H1 (cell line): Measurements from ENCODE around the gene YPEL4. TPM values are rescaled to one million over a fixed set of nuclear protein-coding genes. Genes with fewer than 3 reads are reported as not detected.

Source experiments
- CTCF ChIP-seq, 3 experiments: IDR thresholded peaks; 1 replicate in 2 of 3; 2 replicates in 1 of 3; pipeline versions ENCODE4 v1.5.1 to v1.6.1; 2011; ENCODE audit warnings: low read length in 3 of 3, mild to moderate bottlenecking in 3 of 3, inconsistent platforms in 2 of 3, low read depth in 1 of 3, moderate library complexity in 1 of 3; ENCODE audit not compliant: insufficient read depth in 1 of 3; ENCODE audit errors: control extremely low read depth in 1 of 3
- EP300 ChIP-seq, 2 experiments: IDR thresholded peaks; 1 replicate in 1 of 2; 2 replicates in 1 of 2; pipeline ENCODE4 v1.6.1; 2011 to 2012; ENCODE audit warnings: low read depth in 2 of 2, low read length in 2 of 2, mild to moderate bottlenecking in 2 of 2, borderline replicate concordance in 1 of 2, inconsistent platforms in 1 of 2, moderate library complexity in 1 of 2
- polyA plus RNA-seq, 7 experiments: library from polyadenylated mRNA; depleted of rRNA in 3 of 7; stranded (reverse) in 5 of 7; unstranded in 2 of 7; fragments of >200 nt in 5 of 7; fragments of 200-250 nt in 2 of 7; gene quantifications; 1 replicate in 5 of 7; 2 replicates in 1 of 7; 4 replicates in 1 of 7; pipeline versions ENCODE4 v1.2.1 to v1.2.3, GENCODE V29; 2011 to 2013; ENCODE audit warnings: missing spikeins in 2 of 7, mixed read lengths in 2 of 7
- total RNA-seq: library from RNA; stranded (reverse); fragmentation: NEBNext Ultra II Directional; extraction: Animal tissue kit (Norgen Biotek cat#: 25700); gene quantifications from 2 replicates; pipeline ENCODE4 v1.2.1, GENCODE V29; 2021

The YPEL4 gene
- total and polyA plus RNA-seq, 2 of the 8 experiments (the other 6 are each of a cell fraction or from before 2014, with no cell fraction given) = 0.13 to 0.38 TPM

DNA sequence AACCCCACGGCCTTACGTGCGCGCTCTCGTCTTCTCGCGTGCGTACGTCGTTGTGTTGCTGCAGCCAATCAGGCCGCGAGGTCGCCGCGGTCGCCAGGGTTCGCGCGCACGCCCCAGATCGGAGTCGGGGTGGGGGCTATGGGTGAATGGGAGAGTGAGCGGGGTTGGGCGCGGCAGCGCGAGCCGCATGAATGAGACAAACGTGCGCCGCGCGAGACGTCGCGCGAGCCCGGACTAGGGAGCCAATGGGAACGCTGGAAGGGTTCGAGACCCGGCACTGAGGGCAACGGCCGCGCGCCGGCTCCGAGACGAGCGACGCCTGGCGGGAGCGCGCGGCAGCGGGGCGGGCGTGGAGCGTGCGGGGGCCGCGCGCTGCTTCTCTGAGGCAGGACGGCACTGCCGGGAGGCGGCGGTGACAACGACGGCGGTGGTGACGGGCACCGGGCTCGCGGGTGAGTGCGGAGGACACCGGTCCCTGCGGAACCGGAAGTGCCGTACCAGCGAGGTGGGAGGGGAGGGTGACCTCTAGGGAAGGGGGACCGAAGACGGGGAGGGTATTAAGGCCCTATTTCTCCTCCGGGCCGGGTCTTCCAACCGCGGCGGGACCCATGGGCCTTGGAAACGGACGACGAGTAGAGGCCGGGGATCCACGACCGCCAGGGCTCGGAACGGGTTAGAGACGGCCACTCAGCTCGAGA lies 18.2 kb upstream of the YPEL4 start, which contains the start of gene ZDHHC5 (continued):
- TF ChIP-seq CTCF (IDR thresholded peaks at IDR 0.05; ENCODE audit: control extremely low read depth in 1 of 3, insufficient read depth in 1 of 3, low read depth in 1 of 3, low read length in 3 of 3) (peak; percentile 14 to 46 (median 37); a peak in 2 of 4 replicates), EP300 (IDR thresholded peaks at IDR 0.05; ENCODE audit: borderline replicate concordance in 1 of 2, low read depth in 2 of 2, low read length in 2 of 2) (0 out of 3 replicates have a peak, but pooled peaks of 1 of the 2 experiments have one; percentile 27)
- TF ChIP-seq, all 59 proteins: peak for 23
